ENCODE results near the gene POC1A. TPM values are rescaled to one million over a fixed set of nuclear protein-coding genes. Genes with fewer than 3 reads are reported as not detected.

Gene POC1A
- total and polyA plus RNA-seq, 2 experiments from 2014 or later = 19.1 to 26.7 TPM

DNA sequence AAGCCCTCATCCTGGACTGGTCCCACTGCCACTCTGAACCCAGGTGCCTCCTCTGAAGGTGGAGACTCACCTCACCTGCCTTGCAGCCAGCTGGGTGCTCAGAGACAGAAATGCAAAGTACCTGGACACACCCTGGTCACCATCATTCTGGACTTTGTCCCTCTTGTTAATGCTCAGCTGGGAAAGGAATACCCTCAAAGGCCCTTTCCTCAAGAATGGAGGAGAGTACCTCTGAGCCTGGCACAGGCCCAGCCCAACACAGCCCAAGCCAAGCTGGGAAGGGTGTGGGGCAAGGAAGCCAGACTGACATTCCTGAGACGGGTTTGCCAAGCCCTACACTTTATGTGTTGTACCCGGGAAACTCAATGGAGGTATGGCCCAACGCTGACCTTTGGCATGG lies 42.8 kb upstream of the POC1A start:
- Mint-ChIP-seq H3K36me3 (ENCODE audit: low read depth) (peaks cover 19% of the 10 kb centered on the region), H3K4me1 (peaks cover 14% of the 10 kb centered on the region), H3K27me3 (ENCODE audit: insufficient read depth, low read depth, poor library complexity) (peaks cover 19% of the 10 kb centered on the region), H3K9me3 (peaks cover 4% of the 10 kb centered on the region; the same call in 1 of the 3 replicates), H3K4me3 (peak overlapping the region; percentile 98; the same call in 2 of the 3 replicates), H3K27ac (no peak overlapping the region)
- ATAC-seq (no peak), DNase-seq (ENCODE audit: low spot score) (no peak)
- H3K36me3 ChIP-seq (ENCODE audit: insufficient read depth) = peaks cover 27% of the 10 kb centered on the region
- no peaks in the 10 kb centered on the region for H3K27me3 ChIP-seq (ENCODE audit: insufficient read depth)
- H3K4me3 ChIP-seq = peak overlapping the region; percentile 95; the same call in 1 of the 2 replicates
- H3K4me2 ChIP-seq = peak overlapping the region; percentile 100
- H3K9me2 ChIP-seq (ENCODE audit: insufficient read depth) = no peaks in the 10 kb centered on the region
- peaks cover 10% of the 10 kb centered on the region for H3K4me1 ChIP-seq (ENCODE audit: insufficient read depth)
- TF ChIP-seq REST (IDR thresholded peaks at IDR 0.05; ENCODE audit: unreplicated experiment) (no peak), ZNF331 (CRISPR knock-in tag; IDR thresholded peaks at IDR 0.05; ENCODE audit: low read depth) (no peak), CTCF (conservative IDR thresholded peaks at IDR 0.05; ENCODE audit: low read depth in 2 of 2) (no peak)
- no peak overlapping the region for H2AFZ ChIP-seq
- peaks cover 9% of the 10 kb centered on the region; the same call in 1 of the 2 replicates for H3F3A ChIP-seq (replicated peaks; ENCODE audit: low read depth)
- H3K79me2 ChIP-seq (replicated peaks; ENCODE audit: insufficient read depth) = peaks cover 12% of the 10 kb centered on the region
- H4K20me1 ChIP-seq (replicated peaks; ENCODE audit: insufficient read depth) = peaks cover 10% of the 10 kb centered on the region; the same call in 1 of the 2 replicates
- H3K27ac ChIP-seq (ENCODE audit: low read depth) = no peak overlapping the region

- no peak overlapping the region for H3K27ac Mint-ChIP-seq
- peaks cover 20% of the 10 kb centered on the region for H3K27me3 Mint-ChIP-seq (ENCODE audit: insufficient read depth, low read depth, poor library complexity)
- H3K36me3 Mint-ChIP-seq (ENCODE audit: low read depth) = peaks cover 10% of the 10 kb centered on the region
- H2AFZ ChIP-seq = no peak overlapping the region
- H3K27me3 ChIP-seq (ENCODE audit: insufficient read depth) = no peaks in the 10 kb centered on the region
- H3K4me3 Mint-ChIP-seq = no peak overlapping the region
- no peak overlapping the region for H3K4me2 ChIP-seq
- H3K4me1 Mint-ChIP-seq = peaks cover 17% of the 10 kb centered on the region
- H3K36me3 ChIP-seq (ENCODE audit: insufficient read depth) = peaks cover 17% of the 10 kb centered on the region
- H3K4me3 ChIP-seq = no peak overlapping the region
- ATAC-seq (no peak), DNase-seq (ENCODE audit: low spot score) (no peak)
- H3K9me2 ChIP-seq (ENCODE audit: insufficient read depth) = no peaks in the 10 kb centered on the region
- peaks cover 3% of the 10 kb centered on the region; the same call in 1 of the 2 replicates for H4K20me1 ChIP-seq (replicated peaks; ENCODE audit: insufficient read depth)
- H3K4me1 ChIP-seq (ENCODE audit: insufficient read depth) = peaks cover 10% of the 10 kb centered on the region
- peaks cover 12% of the 10 kb centered on the region for H3K79me2 ChIP-seq (replicated peaks; ENCODE audit: insufficient read depth)
- H3K9me3 Mint-ChIP-seq = peaks cover 4% of the 10 kb centered on the region; the same call in 1 of the 3 replicates
- peaks cover 7% of the 10 kb centered on the region; the same call in 1 of the 2 replicates for H3F3A ChIP-seq (replicated peaks; ENCODE audit: low read depth)
- no peak overlapping the region for H3K27ac ChIP-seq (ENCODE audit: low read depth)
- no peak for TF ChIP-seq ZNF114 (CRISPR knock-in tag; IDR thresholded peaks at IDR 0.05)
- TF ChIP-seq EZH2phosphoT487 (IDR thresholded peaks at IDR 0.05; ENCODE audit: unreplicated experiment) = no peak
- no peak for TF ChIP-seq CTCF (conservative IDR thresholded peaks at IDR 0.05; ENCODE audit: low read depth in 2 of 2)
- TF ChIP-seq, protein P1, sequence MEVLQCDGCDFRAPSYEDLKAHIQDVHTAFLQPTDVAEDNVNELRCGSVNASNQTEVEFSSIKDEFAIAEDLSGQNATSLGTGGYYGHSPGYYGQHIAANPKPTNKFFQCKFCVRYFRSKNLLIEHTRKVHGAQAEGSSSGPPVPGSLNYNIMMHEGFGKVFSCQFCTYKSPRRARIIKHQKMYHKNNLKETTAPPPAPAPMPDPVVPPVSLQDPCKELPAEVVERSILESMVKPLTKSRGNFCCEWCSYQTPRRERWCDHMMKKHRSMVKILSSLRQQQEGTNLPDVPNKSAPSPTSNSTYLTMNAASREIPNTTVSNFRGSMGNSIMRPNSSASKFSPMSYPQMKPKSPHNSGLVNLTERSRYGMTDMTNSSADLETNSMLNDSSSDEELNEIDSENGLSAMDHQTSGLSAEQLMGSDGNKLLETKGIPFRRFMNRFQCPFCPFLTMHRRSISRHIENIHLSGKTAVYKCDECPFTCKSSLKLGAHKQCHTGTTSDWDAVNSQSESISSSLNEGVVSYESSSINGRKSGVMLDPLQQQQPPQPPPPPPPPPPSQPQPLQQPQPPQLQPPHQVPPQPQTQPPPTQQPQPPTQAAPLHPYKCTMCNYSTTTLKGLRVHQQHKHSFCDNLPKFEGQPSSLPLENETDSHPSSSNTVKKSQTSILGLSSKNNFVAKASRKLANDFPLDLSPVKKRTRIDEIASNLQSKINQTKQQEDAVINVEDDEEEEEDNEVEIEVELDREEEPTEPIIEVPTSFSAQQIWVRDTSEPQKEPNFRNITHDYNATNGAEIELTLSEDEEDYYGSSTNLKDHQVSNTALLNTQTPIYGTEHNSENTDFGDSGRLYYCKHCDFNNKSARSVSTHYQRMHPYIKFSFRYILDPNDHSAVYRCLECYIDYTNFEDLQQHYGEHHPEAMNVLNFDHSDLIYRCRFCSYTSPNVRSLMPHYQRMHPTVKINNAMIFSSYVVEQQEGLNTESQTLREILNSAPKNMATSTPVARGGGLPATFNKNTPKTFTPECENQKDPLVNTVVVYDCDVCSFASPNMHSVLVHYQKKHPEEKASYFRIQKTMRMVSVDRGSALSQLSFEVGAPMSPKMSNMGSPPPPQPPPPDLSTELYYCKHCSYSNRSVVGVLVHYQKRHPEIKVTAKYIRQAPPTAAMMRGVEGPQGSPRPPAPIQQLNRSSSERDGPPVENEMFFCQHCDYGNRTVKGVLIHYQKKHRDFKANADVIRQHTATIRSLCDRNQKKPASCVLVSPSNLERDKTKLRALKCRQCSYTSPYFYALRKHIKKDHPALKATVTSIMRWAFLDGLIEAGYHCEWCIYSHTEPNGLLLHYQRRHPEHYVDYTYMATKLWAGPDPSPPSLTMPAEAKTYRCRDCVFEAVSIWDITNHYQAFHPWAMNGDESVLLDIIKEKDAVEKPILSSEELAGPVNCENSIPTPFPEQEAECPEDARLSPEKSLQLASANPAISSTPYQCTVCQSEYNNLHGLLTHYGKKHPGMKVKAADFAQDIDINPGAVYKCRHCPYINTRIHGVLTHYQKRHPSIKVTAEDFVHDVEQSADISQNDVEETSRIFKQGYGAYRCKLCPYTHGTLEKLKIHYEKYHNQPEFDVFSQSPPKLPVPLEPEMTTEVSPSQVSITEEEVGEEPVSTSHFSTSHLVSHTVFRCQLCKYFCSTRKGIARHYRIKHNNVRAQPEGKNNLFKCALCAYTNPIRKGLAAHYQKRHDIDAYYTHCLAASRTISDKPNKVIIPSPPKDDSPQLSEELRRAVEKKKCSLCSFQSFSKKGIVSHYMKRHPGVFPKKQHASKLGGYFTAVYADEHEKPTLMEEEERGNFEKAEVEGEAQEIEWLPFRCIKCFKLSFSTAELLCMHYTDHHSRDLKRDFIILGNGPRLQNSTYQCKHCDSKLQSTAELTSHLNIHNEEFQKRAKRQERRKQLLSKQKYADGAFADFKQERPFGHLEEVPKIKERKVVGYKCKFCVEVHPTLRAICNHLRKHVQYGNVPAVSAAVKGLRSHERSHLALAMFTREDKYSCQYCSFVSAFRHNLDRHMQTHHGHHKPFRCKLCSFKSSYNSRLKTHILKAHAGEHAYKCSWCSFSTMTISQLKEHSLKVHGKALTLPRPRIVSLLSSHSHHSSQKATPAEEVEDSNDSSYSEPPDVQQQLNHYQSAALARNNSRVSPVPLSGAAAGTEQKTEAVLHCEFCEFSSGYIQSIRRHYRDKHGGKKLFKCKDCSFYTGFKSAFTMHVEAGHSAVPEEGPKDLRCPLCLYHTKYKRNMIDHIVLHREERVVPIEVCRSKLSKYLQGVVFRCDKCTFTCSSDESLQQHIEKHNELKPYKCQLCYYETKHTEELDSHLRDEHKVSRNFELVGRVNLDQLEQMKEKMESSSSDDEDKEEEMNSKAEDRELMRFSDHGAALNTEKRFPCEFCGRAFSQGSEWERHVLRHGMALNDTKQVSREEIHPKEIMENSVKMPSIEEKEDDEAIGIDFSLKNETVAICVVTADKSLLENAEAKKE (CRISPR knock-in tag; IDR thresholded peaks at IDR 0.05) = no peak
- no peak for TF ChIP-seq ZNF331 (CRISPR knock-in tag; IDR thresholded peaks at IDR 0.05; ENCODE audit: low read depth)
Measured at GRCh38 chr3:52195823-52196331, 41.7 kb upstream of the POC1A start.

Measured in GM23338 (cell line).